Stimulated activated CD8-positive, alpha-beta memory T cell treated with anti-CD3 and anti-CD28 coated beads, Interleukin-7, amount 100 ng/mL, for 4 hours (primary cell): ENCODE results near the gene C10orf67.
"Not testable (repeated sequence)": the region's sequence is repeated elsewhere in the genome, so short reads cannot be mapped to it uniquely, and the experiment has no call there.

ENCODE experiments used
- DNase-seq, 2 donors: peaks; one replicate each; pipeline ENCODE4 v3.0.0-alpha.2; 2020; ENCODE audit warnings: low read depth in 2 of 2

The C10orf67 gene

DNA sequence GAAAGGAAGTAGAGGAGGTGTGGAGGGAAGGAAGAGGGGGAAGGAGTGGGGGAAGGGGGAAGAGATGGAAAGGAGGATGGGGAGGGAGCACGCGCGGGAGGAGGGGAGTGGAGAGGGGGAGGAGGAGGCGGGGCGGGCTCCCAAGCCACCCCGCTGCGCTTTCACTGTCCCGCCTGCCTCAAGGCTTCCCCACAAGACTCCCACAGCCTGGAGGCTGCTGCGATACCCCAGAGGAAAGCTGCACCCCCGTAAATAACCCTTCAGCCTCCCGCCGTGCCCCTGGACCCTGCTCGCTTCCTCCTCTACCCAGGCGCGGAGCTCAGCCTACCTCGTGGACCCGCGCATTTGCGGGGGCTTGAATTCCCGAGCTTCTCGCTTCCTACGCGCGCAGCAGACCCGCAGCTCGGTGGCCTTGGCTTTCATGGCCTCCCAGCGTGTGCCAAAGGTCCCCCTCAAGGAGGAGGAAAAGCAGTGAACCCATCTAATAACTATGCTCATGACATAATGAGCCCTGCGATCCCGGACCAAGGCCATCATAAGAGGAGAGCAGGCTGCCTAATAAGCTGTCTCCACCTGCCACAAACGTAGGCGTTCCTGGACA is at the start of gene C10orf67:
Gene C10orf67 (minus strand): TSS at position 557 of the 601 bp plus-strand sequence. CDS start 23 bp downstream, at position 534.
- peak in 1 of 2 donors; percentile 19 for DNase-seq

DNA sequence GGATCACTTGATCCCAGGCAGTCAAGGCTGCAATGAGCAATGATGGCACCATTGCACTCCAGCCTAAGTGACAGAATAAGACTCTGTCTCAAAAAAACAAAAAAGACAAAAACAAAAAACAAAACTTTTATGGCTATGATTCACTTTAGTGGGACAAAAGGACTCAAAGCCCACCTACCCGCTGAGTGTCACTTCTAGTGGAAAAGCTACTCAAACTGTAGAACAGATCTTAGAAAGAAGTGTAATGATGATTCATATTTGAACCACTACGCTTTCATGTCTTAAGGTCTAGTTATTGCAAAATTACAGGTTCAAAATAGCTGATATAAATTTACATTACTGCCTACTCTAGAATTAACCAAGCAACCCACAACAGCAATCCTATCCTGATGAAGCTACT is 47.2 kb upstream of the C10orf67 start:
- DNase-seq, result no peak

DNA sequence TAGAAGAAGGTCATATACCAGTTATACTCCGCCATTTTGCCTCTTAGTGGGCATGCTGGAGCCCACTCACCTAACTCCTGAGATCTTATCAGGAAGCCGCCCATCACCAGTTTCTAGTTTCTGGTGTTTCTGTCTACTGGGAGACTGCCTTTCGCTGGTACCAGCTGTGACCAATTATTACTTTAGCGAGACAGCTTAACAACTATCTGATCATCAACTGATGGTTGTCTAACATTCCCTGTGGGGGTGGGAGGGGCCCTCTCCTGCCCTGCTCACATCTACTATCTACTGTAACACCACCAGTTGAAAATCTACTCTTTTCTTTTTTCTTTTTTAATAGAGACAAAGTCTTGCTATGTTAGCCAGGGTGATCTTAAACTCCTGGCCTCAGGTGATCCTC is 46.2 kb upstream of the C10orf67 start:
- DNase-seq, result no peak

DNA sequence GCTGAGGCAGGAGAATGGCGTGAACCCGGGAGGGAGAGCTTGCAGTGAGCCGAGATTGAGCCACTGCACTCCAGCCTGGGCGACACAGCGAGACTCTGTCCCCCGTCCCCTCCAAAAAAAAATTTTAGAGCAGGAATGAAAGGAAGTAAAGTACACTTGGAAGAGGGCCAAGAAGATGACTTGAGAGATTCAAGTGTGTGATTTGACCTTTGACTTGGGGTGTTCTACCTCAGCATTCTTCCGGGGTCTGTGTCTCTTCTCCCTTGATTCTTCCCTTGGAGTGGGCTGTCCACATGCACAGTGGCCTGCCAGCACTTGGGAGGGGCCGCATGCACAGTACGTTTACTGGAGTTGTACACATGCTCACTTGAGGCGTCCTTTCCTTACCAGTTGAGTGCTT is 45.8 kb upstream of the C10orf67 start:
- DNase-seq, result not testable (repeated sequence)

DNA sequence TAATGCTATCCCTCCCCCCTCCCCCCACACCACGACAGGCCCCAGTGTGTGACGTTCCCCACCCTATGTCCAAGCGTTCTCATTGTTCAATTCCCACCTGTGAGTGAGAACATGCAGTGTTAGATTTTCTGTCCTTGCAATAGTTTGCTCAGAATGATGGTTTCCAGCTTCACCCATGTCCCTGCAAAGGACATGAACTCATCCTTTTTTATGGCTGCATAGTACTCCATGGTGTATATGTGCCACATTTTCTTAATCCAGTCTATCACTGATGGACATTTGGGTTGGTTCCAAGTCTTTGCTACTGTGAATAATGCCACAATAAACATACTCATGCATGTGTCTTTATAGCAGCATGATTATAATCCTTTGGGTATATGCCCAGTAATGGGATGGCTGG is 42.9 kb upstream of the C10orf67 start:
- not testable (repeated sequence) for DNase-seq

DNA sequence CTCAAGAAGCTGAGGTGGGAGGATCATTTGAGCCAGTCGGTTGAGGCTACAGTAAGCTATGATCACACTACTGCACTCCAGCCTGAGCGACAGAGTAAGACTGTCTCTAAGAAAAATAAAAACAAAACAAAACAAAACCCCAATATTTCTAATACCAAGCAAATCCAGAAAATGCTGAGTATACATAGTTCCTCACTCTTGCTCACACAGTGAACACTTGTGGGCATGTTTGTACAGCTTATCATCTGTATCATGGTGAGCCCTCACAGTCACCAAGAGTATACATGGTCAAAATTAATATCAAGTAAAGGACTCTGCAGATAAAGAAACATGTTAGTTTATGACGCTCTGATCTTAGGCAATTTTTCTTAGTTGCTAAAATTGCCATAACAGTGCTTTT is 41.5 kb upstream of the C10orf67 start:
- DNase-seq, result no peak

DNA sequence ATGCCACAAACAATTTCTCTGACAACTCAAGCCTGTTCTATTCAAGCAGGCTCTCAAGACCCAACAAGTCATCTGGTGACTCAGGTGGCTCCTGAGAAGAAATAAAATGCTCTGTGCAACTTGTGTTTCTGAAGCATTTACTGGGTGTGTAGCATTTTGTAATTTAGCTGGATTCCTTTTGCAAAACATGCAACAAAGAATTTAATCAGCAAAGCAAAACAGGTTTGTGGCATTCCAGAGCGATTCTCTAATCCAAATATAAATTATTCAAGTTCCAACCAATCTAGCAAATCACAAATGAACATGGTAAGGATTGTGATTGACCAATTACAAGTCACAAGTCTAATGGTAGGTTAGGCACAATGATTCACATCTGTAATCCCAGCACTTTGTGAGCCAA is 39.8 kb upstream of the C10orf67 start:
- DNase-seq, result no peak

DNA sequence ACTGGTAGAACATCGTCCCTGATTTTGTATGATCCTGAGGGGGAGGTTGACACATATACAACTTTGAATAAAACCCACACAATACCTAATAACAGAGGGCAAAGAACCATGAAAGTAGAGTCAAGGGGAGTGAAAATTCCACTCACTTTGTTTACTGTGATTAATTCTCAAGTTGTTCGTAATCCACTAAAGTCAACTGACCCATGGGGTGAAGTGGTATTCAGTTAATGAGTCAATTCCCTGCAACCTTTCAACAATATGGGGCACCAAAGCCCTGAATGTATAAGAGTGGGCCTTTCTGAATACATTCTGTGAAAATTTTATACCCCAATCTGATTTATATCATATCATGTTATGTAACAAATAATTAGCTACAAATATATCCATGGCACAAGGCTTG is 39.0 kb upstream of the C10orf67 start:
- DNase-seq, result no peak

DNA sequence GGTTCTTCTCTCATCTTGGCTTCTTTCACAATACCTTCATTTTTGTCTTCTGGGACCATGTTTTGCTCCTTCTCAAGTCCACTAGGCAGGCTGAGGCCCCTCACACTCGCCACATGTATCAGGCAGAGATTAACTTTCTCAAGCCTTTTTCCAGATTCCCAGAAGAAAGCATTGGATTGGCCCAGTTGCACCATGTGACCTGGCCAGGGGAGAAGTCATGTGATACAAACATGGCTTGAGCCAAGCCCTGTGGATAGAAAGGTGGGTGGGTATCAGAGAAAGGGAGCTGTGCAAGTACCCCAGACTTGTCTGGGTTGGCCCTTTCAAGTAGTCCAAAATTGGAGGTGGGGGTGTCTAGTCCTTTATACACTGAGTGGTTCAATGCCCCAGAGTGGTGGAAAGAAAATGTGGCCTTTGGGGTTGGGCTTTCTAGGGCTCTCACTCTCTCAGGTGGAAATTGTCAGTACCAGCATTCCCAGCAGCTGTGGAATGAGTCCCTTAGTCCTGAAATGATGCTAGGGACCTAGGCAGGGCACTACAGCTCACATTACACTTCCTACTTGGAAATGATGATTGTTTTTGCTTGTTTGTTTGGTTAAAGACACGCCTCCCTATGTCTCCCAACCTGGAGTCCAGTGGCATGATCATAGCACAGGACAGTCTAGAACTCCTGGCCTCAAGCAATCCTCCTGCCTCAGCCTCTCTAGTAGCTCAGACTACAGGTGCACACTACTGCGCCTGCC is 36.9 kb upstream of the C10orf67 start:
- no peak for DNase-seq

DNA sequence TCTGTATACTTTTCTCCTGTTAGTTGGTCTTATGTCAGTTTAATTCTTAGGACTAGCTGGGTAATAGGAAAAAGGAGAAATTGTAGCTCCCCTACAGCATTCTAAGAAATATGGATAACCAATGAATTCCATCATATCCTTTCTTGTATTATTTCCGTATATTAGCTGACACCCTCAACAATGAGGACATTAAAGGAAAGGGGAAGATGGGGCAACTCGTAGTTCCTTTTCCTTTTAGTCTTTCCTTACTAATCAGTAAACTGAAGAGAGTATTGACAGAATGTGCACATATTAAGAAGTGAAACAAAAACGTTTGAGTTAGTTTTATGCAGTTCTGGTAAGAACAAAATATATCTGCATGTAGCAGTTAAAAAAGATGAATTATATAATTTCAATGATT is 35.1 kb upstream of the C10orf67 start:
- no peak for DNase-seq

DNA sequence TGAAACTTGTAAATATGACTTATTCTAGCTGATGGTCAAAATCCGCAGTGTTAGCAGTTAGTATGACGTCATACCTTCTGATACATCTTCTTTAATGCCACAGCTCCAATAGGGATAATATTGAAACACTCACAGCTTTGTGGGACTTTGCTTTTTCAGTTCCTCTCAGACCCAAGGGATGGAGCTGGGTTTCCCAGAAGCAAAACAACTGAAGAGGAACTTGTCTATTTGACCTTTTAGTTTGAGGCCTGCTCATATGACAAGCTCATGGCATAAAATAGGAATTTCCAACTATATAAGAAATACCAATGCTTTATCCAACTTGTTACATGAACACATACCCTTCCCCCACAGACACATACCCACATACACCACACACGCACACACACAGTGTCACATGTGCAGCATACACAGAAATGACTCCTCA is 31.6 kb upstream of the C10orf67 start:
- no peak for DNase-seq

DNA sequence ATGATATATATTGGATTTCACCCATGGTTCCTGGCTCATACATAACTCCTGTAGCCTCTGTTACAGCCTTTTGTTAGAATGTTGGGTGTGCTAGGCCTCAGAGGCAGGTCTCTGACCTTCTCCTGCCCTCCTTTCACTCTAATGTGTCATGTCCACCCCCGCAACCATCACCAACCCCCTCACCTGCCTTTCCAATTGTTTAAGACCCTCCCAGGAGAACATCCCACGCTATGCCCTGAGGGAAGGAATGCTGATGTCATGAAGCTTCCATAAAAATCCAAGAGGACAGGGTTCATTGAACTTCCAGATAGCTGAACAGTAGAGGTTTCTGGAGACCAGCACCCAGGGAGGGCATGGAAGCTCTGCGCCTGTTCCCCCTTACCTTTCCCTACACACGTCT is 30.8 kb upstream of the C10orf67 start:
- no peak for DNase-seq

DNA sequence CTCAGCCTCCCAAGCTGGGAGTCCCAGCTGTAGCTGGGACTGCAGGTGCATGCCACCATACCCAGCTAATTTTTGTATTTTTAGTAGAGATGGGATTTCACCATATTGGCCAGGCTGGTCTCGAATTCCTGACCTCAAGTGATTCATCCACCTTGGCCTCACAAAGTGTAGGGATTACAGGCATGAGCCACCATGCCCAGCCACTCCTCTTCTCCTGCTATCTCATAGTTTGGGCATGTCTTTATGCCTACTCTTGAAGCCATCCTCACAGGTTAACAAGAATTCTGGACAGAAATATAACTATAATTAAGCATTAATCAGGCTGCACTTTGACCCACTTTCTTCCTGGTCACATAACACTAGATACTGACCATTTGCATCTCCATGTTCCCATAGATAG is 28.6 kb upstream of the C10orf67 start:
- no peak for DNase-seq

DNA sequence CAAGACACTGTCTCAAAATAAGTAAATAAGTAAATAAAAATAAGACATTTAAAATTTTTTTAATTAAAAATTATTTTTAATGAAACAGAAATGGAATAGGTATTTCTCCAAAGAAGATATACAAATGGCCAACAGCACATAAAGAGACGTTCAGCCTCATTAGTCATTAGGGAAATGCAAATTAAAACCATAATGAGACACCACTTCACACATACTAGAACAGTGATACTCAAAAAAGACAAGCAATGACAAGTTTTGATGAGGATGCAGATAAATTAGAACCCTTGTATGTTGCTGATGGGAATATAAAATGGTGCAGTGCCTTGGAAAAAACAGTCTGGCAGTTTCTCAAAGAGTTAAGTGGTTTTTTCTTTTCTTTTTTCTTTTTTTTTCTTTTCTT is 26.5 kb upstream of the C10orf67 start:
- no peak for DNase-seq

DNA sequence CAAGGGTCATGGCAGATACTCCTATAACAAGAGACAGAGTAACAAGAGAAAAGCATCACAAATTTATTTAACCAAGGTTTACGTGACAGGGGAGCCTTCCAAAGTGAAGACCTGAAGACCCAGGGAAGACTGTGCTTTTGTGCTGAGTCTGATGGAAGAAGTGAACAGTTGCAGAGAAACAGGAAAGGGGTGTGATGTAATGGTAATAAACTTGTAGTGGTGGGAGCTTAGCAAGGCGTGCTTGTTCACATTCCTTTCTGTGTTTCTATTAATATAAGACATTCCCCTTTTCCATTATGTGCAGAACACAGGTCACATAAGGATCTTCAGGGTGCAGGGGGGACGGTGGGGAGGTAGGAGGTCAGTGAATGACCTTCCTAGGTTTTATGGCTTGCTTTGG is 25.5 kb upstream of the C10orf67 start:
- DNase-seq, result no peak

DNA sequence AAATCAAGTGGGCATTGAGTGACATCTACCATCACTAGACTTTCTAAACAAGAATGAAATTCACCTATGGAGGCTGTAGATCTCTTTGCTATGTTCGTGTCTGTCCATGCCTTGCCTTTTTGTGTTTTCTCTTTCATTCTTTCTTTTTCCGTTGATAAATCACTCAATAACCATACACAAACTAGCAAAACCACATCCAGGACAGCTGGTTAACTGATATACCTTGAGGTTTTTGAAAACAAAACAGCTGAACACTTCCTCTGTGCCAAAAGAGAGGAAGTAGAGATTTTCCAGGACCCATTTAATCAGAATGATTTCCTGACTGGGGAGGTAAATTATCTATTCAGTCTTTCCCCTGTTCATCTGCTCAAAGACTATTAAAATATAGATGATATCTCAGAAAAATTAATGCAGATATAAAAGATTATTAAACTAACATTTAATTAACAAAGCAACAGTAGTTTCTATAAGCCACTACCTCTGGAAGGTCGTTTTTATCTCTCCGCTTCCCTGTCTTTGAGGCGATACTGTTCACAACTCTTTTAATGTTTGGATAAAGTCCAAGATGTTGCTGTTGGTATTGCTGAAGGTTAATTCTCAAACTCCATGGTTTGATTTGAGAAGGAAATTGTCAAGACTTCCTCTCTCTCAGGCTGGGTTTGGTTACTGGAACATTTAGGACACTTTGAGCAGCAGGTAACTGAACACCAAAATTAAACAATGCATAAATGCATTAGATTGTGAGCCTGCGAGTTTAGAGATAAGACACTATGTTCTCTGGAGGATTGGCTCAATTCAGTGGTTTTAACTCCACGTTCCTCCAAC is 24.4 kb upstream of the C10orf67 start:
- no peak for DNase-seq

DNA sequence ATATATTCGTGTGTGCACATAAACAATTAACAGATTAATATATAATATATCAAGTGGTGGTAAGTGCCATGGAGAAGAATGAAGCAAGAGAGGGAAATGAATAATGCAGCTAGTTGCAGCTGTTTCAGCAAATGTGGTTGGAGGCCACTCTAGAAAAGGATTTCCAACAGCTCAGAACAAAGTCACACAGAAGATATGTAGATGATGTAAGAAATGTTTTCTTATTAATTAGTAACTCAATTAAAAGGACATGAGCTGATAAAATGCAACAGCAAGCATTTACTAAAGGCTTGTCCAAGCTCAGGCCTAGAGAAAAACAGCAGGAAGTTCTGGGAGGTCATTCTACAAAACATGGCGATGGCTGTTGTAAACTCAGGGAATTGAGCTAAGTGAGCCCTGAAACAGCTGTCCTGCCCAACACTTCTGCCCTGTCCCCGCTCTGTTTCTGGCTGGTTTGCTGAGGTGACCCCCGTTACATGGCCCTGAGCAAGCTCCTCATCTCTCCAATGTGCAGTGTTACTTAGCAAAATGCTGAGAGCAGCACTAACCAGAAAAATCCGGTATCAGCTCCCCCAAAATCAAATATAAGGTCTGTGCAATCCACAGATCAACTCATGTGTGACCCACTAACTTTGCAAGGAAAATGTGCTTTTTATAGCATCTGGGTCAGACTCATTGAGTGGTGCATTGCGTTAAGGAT is 23.4 kb upstream of the C10orf67 start:
- DNase-seq, result no peak

DNA sequence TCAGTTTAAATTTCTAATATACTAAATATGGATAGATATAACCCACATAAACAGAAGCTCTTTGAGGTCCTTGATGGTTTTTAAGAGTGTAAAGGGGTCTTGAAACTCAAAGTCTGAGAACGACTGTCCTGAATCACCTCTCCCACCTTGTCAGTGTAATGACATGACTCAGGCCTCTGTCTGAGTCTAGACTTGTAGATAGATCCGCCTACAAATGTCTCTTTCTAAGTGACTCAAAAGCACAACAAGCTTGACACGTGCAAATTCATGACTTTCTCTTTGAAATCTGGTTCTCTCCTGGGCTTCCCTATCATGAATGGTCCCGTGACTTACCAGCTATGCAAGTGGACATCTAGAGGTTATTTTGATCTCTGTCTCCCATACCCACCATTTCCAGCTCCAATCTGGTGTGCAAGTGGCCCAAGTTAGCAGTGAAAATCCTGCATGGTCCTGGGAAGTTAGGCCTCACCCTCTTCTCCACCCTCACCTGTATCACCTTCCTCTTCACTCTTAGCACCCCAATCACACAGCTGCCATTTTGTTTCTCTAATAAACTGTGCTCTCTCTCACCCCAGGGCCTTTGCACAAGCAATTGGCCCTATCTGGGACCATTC is 20.9 kb upstream of the C10orf67 start:
- DNase-seq, result peak in 1 of 2 donors; percentile 13

DNA sequence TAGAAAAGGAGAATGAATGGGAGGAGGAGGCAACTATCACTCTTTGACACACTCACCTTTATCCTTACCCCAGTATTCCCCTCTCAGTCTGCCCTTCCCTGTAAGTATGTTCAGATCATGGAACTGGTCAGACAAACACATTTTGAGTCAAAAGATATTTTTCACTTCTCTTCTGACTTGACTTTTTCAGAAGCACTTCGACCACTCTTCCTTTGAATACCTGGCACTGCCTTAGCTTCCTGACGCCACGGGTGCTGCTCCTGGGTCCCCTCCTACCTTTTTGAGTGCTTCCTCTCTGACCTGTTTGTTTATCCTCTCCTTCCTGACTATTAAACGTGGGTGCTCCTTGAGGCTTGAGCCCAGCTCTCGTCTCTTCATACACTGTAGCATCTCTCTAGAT is 19.8 kb upstream of the C10orf67 start:
- DNase-seq, result no peak

DNA sequence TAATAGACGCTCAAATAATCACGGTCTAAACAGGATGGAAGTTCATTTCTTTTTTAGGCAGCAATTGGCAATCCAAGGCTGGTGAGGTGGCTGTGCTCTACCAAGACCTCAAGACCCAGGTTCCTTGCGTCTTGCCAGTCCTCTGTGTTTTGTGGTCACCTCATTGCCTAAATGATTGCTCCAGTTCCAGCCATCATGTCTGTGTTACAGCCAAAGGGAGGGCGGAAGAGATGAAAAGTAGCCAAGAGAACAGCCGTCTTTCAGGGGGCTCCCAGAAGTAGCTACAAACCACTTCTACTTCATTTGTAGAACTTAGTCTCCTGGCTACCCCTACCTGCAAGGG is 19.2 kb upstream of the C10orf67 start:
- DNase-seq, result no peak

DNA sequence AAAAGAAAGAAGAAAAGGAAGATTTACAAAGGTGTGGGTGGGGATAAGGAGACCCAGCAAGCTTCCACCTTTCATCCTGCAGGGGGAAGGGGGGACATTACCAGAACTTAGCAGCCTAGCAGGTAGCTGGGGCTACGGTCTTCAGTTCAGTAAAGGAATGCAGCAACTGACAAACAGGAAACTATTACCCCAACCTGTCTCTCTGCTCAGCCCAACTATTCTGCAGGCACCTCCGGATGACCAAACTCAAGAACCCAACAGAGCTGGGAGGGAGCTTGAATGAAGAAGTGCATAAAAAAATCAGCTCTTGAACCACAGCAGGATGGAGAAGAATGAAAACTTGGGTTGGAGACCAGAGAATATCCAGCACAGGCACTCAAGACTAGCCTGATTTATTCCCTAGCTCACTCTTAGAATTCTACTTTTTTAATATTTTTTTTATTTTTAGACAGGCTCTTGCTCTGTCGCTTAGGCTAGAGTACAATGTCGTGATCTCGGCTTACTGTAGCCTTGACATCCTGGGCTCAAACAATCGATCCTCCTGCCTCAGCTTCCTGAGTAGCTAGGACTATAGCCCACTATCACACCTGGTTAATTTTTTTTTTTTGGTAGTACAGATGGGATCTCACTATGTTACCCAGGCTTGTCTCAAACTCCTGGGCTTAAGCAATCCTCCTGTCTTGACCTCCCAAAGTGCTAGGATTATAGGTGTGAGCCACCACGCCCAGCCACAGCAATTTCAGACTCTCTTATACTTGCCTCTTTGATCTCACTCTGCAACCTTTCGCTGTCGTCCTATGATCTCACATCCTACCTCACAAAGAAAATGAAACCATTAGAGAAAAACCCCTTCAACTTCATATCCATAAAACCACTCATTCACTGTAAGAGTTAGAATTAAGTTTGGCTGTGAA is 18.5 kb upstream of the C10orf67 start:
- DNase-seq, result no peak
